Keratinocyte (primary cell): ENCODE results near the gene PSMB9.

Experiments
- EZH2 ChIP-seq: IDR thresholded peaks from one replicate; pipeline ENCODE4 v1.6.1; 2012; ENCODE audit warnings: inconsistent platforms, mild to moderate bottlenecking, low read length, moderate library complexity
- TF ChIP-seq, protein P1 (sequence below), 3 experiments: IDR thresholded peaks in 1 of 3; conservative IDR thresholded peaks in 1 of 3; optimal IDR thresholded peaks in 1 of 3; 2 replicates in 2 of 3; 3 replicates in 1 of 3; pipeline versions ENCODE3 to v1.5.1; 2011; ENCODE audit warnings: low read length in 3 of 3, mild to moderate bottlenecking in 3 of 3, moderate library complexity in 2 of 3, control low read depth in 1 of 3, inconsistent platforms in 1 of 3; ENCODE audit not compliant: insufficient read depth in 2 of 3; ENCODE audit errors: extremely low read depth in 1 of 3

DNA sequence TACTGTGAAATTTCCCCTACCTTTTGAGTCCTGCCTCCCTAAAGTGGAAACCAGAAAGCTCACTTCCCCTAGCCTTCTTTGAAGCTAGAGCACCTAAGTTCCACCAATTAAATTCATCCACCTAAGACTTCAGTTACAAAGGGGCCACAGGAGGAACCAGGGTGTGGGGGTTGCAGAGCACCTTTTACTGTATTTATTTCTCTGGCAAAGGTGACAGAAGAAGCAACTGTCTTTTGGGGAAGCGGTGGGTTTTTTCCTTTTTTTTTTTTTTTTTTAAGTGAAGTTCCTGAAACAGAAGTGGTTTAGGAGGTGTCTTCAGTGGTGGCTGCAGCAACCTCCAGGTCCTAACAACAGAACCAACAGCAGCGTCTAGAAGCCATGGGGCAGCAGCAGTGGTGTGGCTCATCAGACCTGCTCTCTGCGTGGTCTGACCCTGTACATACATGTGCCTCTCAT lies 13.1 kb downstream of the PSMB9 start:
- TF ChIP-seq, protein P1, sequence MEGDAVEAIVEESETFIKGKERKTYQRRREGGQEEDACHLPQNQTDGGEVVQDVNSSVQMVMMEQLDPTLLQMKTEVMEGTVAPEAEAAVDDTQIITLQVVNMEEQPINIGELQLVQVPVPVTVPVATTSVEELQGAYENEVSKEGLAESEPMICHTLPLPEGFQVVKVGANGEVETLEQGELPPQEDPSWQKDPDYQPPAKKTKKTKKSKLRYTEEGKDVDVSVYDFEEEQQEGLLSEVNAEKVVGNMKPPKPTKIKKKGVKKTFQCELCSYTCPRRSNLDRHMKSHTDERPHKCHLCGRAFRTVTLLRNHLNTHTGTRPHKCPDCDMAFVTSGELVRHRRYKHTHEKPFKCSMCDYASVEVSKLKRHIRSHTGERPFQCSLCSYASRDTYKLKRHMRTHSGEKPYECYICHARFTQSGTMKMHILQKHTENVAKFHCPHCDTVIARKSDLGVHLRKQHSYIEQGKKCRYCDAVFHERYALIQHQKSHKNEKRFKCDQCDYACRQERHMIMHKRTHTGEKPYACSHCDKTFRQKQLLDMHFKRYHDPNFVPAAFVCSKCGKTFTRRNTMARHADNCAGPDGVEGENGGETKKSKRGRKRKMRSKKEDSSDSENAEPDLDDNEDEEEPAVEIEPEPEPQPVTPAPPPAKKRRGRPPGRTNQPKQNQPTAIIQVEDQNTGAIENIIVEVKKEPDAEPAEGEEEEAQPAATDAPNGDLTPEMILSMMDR (optimal IDR thresholded peaks at IDR 0.05 in 1 of 3, IDR thresholded peaks at IDR 0.05 in 1 of 3, conservative IDR thresholded peaks at IDR 0.05 in 1 of 3; ENCODE audit: extremely low read depth in 1 of 3, insufficient read depth in 2 of 3, low read length in 3 of 3): no peak
- TF ChIP-seq EZH2: no peak
